Subcutaneous adipose tissue (tissue), 4 donors: ENCODE results near the gene SPOCK1. TPM values are rescaled to one million over a fixed set of nuclear protein-coding genes. Genes with fewer than 3 reads are reported as not detected.

ENCODE experiments used
- total RNA-seq, 4 donors: library from RNA; depleted of rRNA; stranded (reverse); fragments of >200 nt; gene quantifications; one replicate each; pipeline ENCODE4 v1.1.0, GENCODE V29; 2016
- TF ChIP-seq, protein P1 (sequence below): fragments of 450-650 bp; IDR thresholded peaks from one replicate; pipeline ENCODE4 v1.5.1; 2016; ENCODE audit warnings: low read depth, mild to moderate bottlenecking, control low read depth, antibody characterized with exemption, moderate library complexity

The SPOCK1 gene
- total RNA-seq, 4 donors from 2014 or later: 55.2 to 84.6 (median 70.1) TPM

DNA sequence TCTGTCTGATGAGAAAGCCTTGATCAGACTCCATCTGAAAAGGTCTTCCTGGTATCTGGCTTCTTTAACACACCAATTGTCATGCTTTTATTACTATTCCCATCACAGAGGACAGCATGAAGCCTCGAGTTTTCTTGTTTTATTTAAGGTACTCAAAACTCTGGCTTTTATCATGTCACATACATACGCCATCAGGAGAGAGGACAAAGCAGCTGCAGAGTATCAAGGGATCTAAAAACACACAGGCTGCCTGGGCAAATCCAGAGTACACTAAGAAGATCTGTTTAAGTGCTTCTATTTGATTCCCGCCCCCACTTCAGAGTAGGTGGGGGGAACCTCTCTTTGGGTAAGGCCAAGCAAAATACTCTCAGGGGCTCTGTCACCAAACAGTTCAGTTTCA, 277.2 kb downstream of the SPOCK1 start:
- TF ChIP-seq, protein P1, sequence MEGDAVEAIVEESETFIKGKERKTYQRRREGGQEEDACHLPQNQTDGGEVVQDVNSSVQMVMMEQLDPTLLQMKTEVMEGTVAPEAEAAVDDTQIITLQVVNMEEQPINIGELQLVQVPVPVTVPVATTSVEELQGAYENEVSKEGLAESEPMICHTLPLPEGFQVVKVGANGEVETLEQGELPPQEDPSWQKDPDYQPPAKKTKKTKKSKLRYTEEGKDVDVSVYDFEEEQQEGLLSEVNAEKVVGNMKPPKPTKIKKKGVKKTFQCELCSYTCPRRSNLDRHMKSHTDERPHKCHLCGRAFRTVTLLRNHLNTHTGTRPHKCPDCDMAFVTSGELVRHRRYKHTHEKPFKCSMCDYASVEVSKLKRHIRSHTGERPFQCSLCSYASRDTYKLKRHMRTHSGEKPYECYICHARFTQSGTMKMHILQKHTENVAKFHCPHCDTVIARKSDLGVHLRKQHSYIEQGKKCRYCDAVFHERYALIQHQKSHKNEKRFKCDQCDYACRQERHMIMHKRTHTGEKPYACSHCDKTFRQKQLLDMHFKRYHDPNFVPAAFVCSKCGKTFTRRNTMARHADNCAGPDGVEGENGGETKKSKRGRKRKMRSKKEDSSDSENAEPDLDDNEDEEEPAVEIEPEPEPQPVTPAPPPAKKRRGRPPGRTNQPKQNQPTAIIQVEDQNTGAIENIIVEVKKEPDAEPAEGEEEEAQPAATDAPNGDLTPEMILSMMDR: no peak

GRCh38 chr5:137220523-137220927, 278.6 kb downstream of the SPOCK1 start:
- TF ChIP-seq, protein P1: no peak

DNA sequence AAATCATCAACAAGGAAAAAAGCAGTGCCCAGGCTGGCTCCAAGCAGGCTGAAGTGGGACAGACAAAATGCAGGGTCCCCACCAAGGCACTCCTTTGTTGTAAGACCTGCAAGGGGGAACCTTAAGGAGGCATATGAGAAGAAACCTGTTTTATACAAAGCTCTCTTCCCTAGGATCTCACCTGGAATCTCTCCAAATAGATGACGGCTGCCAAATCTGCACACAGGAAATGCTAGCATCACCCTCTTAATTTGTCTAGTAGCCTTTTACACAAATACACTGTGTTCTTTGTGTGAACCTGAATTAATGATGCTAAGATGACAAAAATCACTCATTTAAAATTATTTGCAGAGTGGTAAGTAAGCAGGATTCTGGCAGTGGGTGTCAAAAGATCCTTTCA, 280.2 kb downstream of the SPOCK1 start:
- TF ChIP-seq, protein P1: no peak

DNA sequence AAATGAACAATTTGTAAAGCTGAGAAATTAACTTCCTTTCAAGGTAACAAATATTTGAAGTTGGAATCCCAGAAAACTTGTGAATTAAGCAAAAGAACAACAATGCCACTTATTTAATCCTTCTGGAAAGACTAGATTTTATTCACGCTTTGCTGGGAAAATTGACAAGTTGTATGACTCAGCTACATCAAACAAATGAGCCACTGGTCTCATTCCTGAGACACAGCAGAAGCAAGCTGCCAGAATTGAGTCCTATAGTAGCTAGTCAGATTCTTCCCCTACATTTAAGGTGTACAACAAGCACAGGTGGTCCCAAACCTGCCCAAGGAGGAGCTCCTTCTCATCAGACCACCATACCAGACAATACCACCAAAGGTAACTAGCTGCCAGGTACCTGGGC, 280.7 kb downstream of the SPOCK1 start:
- TF ChIP-seq, protein P1: no peak

GRCh38 chr5:137217599-137218200, 281.4 kb downstream of the SPOCK1 start:
- TF ChIP-seq, protein P1: no peak

GRCh38 chr5:137216976-137217598, 282.0 kb downstream of the SPOCK1 start:
- TF ChIP-seq, protein P1: no peak

- TF ChIP-seq, protein P1: no peak
Observed at GRCh38 chr5:137215780-137216179, 283.3 kb downstream of the SPOCK1 start.
